Natural killer cell (primary cell): ENCODE data around the gene UFSP2. TPM values are rescaled to one million over a fixed set of nuclear protein-coding genes. Genes with fewer than 3 reads are reported as not detected.

Source experiments
- ATAC-seq, 3 donors: fragments of 150-1000 bp in 2 of 3; fragments of 200-7000 bp in 1 of 3; cut with Tn5 transposase; 1 replicate in 1 of 3; 2 replicates in 2 of 3; pipeline ENCODE4 v1.10.0; 2021; ENCODE audit warnings: mild to moderate bottlenecking in 2 of 3, moderate library complexity in 2 of 3
- DNase-seq, 2 donors: peaks; one replicate each; pipeline versions ENCODE4 v3.0.0 to v3.0.0-alpha.2; 2013 to 2021; ENCODE audit warnings: mixed read lengths in 1 of 2
- H3K27ac ChIP-seq: one replicate; pipeline ENCODE4 v1.5.1; 2013; ENCODE audit warnings: mild to moderate bottlenecking, low read length
- H3K27me3 ChIP-seq: one replicate; pipeline ENCODE4 v1.6.1; 2013; ENCODE audit warnings: low read length; ENCODE audit not compliant: control insufficient read depth, insufficient read depth
- H3K36me3 ChIP-seq: one replicate; pipeline ENCODE4 v1.6.1; 2013; ENCODE audit warnings: low read length; ENCODE audit not compliant: control insufficient read depth, insufficient read depth
- H3K4me1 ChIP-seq: one replicate; pipeline ENCODE4 v1.6.1; 2013; ENCODE audit warnings: low read length; ENCODE audit not compliant: control insufficient read depth, insufficient read depth
- H3K4me3 ChIP-seq: one replicate; pipeline ENCODE4 v1.5.1; 2013; ENCODE audit warnings: low read length
- H3K9me3 ChIP-seq: one replicate; pipeline ENCODE4 v1.6.1; 2013; ENCODE audit warnings: low read length; ENCODE audit not compliant: control insufficient read depth, insufficient read depth
- H3K27ac Mint-ChIP-seq, 2 donors: one replicate each; pipeline ENCODE4 v1.8.0; 2022; ENCODE audit warnings: mild to moderate bottlenecking in 2 of 2, mixed read lengths in 2 of 2, moderate library complexity in 1 of 2
- H3K27me3 Mint-ChIP-seq, 2 donors: one replicate each; pipeline ENCODE4 v1.8.0; 2022; ENCODE audit warnings: low read depth in 2 of 2, mixed read lengths in 2 of 2
- H3K36me3 Mint-ChIP-seq: one replicate; pipeline ENCODE4 v1.8.0; 2022; ENCODE audit warnings: mixed read lengths
- H3K4me1 Mint-ChIP-seq, 2 donors: one replicate each; pipeline ENCODE4 v1.8.0; 2022; ENCODE audit warnings: mixed read lengths in 2 of 2
- H3K4me3 Mint-ChIP-seq: one replicate; pipeline ENCODE4 v1.8.0; 2022; ENCODE audit warnings: mild to moderate bottlenecking, moderate library complexity, mixed read lengths
- H3K9me3 Mint-ChIP-seq, 2 donors: one replicate each; pipeline ENCODE4 v1.8.0; 2022; ENCODE audit warnings: mixed read lengths in 2 of 2
- WGBS: methylation state at CpG from one replicate; pipeline ENCODE4 v1.1.7; 2013; ENCODE audit warnings: missing lambda C conversion rate; ENCODE audit not compliant: insufficient coverage; 5-methylcytosine and 5-hydroxymethylcytosine counted together
- intact Hi-C: fragments of 100-400 bp; cut with micrococcal nuclease; formaldehyde crosslinking; loops from one replicate; pipeline ENCODE4 v1.14.2; 2022
- total RNA-seq, 4 donors: library from RNA; stranded (reverse); fragments of 120-200 nt in 1 of 4; gene quantifications; one replicate each; pipeline versions ENCODE4 v1.2.3 to v1.2.4, GENCODE V29; 2013 to 2022
- TF ChIP-seq, protein P1 (sequence below): fragments of 200-600 bp; IDR thresholded peaks from one replicate; pipeline ENCODE4 v1.8.0; 2022; ENCODE audit warnings: antibody characterized with exemption

UFSP2 gene
- total RNA-seq, 3 donors from 2014 or later (not counting 1 experiment from before 2014, with no cell fraction given): 14.0 to 18.8 (median 16.7) TPM

DNA sequence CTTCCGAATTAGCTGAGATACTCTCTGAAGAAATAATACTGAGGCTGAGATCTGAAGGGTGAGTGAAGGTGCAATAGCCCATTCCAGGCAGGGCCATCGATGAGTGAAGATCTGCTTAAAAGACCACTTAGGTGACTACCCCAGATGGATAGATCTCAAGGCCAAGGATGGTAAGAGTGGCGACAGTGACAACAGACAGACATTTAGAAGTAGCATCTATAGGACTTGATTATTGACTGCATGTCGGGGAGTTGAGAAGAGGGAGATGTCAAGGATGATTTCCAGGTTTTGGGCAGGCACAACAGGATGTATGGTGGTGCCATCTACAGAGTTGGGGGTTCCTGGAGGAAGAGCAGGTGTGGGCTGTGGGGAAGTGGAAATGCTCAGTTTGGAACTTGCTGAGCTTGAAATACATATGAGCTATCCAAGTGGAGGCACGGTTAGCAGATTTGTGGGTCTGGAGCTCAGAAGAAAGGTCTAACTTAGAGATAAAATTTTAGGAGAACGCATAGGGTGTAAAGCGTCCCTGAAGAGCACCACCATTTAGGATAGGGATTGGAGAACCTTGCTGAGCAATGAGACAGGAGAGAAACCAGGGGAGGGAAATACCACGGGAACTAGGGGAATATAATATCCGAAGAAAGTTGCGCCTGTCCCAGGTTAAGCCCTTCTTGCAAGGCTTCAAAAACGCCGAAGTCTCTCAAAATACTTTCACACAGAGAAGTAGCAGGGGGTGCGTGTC is 688 bp downstream of the UFSP2 start:
- Mint-ChIP-seq H3K4me3 (peak overlapping the region; percentile 87), H3K4me1 (peaks cover 9 to 32% of the 10 kb centered on the region in 2 donors), H3K27me3 (peaks cover 2 to 11% of the 10 kb centered on the region in 2 donors), H3K27ac (peak overlapping the region; percentile 84 to 89), H3K9me3 (no peaks in the 10 kb centered on the region), H3K36me3 (no peaks in the 10 kb centered on the region)
- Histone ChIP-seq H3K27ac (peak overlapping the region; percentile 93), H3K4me1 (peaks cover 13% of the 10 kb centered on the region), H3K4me3 (peak overlapping the region; percentile 90), H3K27me3 (no peaks in the 10 kb centered on the region), H3K9me3 (no peaks in the 10 kb centered on the region), H3K36me3 (peaks cover 5% of the 10 kb centered on the region)
- TF ChIP-seq, protein P1, sequence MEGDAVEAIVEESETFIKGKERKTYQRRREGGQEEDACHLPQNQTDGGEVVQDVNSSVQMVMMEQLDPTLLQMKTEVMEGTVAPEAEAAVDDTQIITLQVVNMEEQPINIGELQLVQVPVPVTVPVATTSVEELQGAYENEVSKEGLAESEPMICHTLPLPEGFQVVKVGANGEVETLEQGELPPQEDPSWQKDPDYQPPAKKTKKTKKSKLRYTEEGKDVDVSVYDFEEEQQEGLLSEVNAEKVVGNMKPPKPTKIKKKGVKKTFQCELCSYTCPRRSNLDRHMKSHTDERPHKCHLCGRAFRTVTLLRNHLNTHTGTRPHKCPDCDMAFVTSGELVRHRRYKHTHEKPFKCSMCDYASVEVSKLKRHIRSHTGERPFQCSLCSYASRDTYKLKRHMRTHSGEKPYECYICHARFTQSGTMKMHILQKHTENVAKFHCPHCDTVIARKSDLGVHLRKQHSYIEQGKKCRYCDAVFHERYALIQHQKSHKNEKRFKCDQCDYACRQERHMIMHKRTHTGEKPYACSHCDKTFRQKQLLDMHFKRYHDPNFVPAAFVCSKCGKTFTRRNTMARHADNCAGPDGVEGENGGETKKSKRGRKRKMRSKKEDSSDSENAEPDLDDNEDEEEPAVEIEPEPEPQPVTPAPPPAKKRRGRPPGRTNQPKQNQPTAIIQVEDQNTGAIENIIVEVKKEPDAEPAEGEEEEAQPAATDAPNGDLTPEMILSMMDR: no peak
- DNase-seq (peak in 1 of 2 donors; percentile 47), ATAC-seq (no peak)
- intact Hi-C loops: loop anchor here (1.0 to 10.0 kb wide), 3 partner anchors 29 to 220 kb away; partner anchors contain the start of genes ANKRD37, CCDC110, CFAP97 and SNX25
- 22% methylated on average over 12 of the region's 13 CpGs for WGBS

- Histone ChIP-seq H3K9me3 (no peaks in the 10 kb centered on the region), H3K4me3 (no peak overlapping the region), H3K4me1 (peaks cover 12% of the 10 kb centered on the region), H3K27ac (no peak overlapping the region), H3K36me3 (peaks cover 14% of the 10 kb centered on the region), H3K27me3 (no peaks in the 10 kb centered on the region)
- ATAC-seq (no peak), DNase-seq (no peak)
- Mint-ChIP-seq H3K9me3 (no peaks in the 10 kb centered on the region), H3K27me3 (no peaks in the 10 kb centered on the region), H3K36me3 (no peaks in the 10 kb centered on the region), H3K4me1 (peaks cover 13 to 32% of the 10 kb centered on the region in 2 donors), H3K4me3 (no peak overlapping the region), H3K27ac (peak overlapping the region in 1 of 2 donors; percentile 2)
- intact Hi-C loops: loop anchor here (10.0 kb wide), 1 partner anchor 217 kb away; the partner anchor contains the start of genes CFAP97 and SNX25
- 83% methylated on average over 1 of the region's 2 CpGs for WGBS
- TF ChIP-seq, protein P1: no peak
Observed at GRCh38 chr4:185421366-185422124, 4.2 kb downstream of the UFSP2 start.

GRCh38 chr4:185416955-185417354 is 8.8 kb downstream of the UFSP2 start:
- Mint-ChIP-seq H3K9me3 (no peaks in the 10 kb centered on the region), H3K27ac (no peak overlapping the region), H3K36me3 (no peaks in the 10 kb centered on the region), H3K4me1 (peaks cover 4 to 6% of the 10 kb centered on the region in 2 donors), H3K4me3 (no peak overlapping the region), H3K27me3 (no peaks in the 10 kb centered on the region)
- no peak for DNase-seq
- H3K27me3 ChIP-seq: no peaks in the 10 kb centered on the region
- H3K9me3 ChIP-seq: no peaks in the 10 kb centered on the region
- no peaks in the 10 kb centered on the region for H3K4me1 ChIP-seq
- no peak for ATAC-seq
- intact Hi-C loops: no loop called here
- no peak overlapping the region for H3K4me3 ChIP-seq
- H3K36me3 ChIP-seq: peaks cover 42% of the 10 kb centered on the region
- H3K27ac ChIP-seq: no peak overlapping the region
- TF ChIP-seq, protein P1: no peak
